Stimulated activated CD4-positive, alpha-beta T cell treated with anti-CD3 and anti-CD28 coated beads, Interleukin-1b, Interleukin-23, amount 100 ng/mL, for 1 hour (primary cell): Measurements from ENCODE around the gene NEK5.
"Not testable (repeated sequence)": the region's sequence is repeated elsewhere in the genome, so short reads cannot be mapped to it uniquely, and the experiment has no call there.

Source experiments
- DNase-seq, 2 donors: peaks; one replicate each; pipeline ENCODE4 v3.0.0-alpha.2; 2020; ENCODE audit warnings: low read depth in 2 of 2

The NEK5 gene

DNA sequence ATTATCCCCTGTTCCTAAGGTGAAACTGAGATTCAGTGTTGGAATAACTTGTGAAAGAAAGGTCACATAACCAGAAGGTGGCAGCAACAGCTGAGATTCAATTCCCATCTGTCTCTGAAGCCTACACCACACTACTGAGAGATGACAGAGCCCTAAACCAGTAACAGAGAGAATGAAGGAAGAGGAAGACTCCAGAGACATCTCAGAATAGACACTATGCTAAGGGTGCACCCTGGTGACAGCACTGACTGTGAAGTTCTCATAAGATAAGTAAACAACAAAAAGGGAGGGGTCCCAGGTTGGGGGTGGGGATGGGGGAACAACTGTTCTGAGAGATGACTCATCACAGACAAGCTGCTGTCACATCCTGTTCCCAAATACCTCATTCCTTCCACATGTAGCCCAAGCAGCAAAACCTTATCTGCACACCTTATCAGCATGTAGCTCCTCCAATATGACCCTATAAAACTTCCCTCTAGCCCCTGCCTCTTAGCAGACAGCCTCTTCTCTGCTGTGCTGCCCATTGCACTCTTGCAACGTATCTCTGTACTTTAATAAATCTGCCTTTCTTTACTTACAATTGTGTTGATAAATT is 57.8 kb downstream of the NEK5 start:
- DNase-seq: no peak

DNA sequence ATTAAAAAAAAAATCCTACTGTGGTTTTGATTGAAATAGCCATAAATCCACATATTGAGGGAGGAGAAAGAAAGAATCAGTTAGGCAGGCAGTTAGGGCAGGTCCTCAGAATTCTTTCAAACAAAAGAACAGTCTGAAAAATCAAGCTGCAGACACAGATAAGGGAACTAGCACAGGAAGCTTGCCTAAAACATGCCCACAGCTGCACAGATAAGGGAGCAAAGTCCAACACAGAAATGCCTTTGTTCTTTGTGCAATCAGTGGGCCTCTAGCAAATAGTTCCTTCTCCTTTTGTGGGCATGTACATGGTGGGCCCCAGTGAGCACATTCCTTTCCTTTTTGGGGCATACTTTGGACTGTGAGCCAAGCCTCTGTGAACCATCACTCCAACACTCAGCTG is 61.6 kb downstream of the NEK5 start:
- no peak for DNase-seq

- DNase-seq: no peak
Measured at GRCh38 chr13:52061587-52061986, 67.3 kb downstream of the NEK5 start.

GRCh38 chr13:52061064-52061463 is 67.8 kb downstream of the NEK5 start:
- not testable (repeated sequence) for DNase-seq

DNA sequence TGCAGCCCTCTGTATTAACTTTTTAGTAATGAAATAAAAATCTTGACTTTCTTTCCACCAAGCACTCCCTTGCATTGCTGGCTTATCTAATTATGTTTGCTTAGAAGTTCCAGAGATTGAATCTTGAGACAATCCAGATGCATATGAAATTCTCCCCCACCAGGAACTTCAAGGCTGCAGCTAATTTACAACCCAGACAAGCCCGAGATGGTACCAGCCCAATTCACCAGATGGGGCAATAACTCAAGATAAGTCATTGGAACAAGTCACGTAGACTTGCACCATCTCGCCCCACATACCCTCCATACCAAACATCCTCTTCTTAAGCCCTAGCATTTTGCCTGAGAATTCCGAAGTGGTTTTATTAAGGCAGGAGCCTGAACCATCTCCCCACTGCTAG is 75.4 kb downstream of the NEK5 start:
- no peak for DNase-seq

DNA sequence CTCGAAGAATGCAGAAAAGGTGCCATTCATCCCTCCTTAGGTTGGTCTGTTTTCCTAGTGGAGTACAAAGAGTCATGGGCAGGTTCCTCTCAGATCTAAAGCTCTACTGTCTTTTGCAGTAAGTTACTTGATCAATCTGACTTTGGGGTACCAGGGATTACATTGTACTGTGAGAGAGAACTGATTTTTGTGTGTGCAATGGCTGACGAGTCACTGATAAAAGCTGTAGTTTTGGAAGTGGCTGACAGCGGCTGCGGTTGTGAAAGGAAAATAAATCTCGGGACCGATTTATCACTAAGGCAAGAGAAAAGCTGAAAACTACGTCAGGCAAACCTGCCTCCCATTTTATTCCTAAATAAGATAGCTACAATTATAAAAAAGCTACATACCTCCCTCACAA is 77.5 kb downstream of the NEK5 start:
- no peak for DNase-seq

DNA sequence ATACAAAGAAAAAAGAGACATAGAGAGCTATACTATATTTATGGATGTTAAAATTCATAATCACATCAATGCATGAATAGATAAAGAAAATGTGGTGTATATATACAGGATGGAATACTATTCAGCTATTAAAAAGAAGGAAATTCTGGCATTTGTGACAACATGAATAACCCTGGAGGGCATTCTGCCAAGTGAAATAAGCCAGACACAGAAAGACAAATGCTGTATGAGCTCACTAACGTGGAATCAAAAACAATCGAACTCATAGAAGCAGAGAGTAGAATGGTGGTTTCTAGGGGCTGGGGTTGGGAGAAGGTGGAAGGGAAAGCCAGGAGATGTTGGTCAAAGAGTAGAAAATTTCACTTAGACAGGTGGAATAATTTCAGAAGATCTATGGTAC is 80.4 kb downstream of the NEK5 start:
- DNase-seq: no peak

GRCh38 chr13:52047463-52047862 is 81.4 kb downstream of the NEK5 start:
- DNase-seq: no peak

GRCh38 chr13:52043675-52044074 is 85.2 kb downstream of the NEK5 start:
- DNase-seq: no peak

DNA sequence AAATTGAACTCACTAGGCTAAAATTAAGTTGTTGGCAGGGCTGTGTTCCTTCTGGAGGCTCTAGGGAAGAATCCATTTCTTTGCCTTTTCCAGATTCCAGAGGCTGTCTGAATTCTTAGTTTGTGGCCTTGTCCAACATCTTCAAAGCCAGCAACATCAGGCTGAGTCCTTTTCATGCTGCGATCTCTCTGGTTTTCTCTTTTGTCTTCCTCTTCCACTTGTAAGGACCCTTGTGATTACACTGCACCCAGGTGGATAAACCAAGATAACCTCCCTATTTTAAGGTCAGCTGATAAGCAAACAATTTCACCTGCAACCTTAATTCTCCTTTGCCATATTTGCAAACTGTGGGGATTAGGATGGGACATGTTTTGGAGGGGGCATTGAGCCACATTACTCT is 92.8 kb downstream of the NEK5 start:
- no peak for DNase-seq

GRCh38 chr13:52034616-52035226 is 94.2 kb downstream of the NEK5 start:
- no peak for DNase-seq

DNA sequence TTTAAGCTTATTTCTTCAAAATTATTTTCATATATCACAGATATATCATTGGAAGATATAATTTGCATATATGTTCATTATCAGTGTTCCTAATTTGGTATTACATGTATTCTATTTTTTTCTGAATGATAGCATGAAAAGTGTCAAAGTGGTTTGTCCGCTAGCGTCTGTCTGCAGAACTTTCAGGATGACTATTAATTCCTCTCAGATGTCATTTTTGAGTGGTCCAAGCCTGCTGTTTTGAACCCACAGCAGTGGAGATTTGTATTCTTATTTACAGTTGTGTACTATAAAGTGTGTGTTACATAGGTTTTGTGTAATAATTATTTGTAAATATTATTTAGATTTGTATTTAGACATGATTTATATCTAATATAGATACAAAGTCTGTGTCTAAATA is 95.8 kb downstream of the NEK5 start:
- no peak for DNase-seq

- not testable (repeated sequence) for DNase-seq
Measured at GRCh38 chr13:52030401-52030800, 98.5 kb downstream of the NEK5 start.

DNA sequence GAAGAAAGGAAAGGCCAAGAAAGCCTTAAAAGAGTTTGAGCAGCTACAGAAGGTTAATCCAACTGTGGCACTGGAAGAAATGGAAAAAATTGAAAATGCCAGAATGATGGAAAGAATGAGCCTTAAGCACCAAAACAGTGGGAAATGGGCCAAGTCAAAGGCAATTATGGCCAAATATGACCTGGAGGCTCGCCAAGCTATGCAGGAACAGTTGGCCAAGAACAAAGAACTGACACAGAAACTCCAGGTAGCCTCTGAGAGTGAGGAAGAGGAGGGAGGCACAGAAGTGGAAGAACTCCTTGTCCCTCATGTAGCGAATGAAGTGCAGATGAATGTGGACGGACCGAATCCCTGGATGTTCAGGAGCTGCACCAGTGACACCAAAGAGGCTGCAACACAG is 99.3 kb downstream of the NEK5 start:
- no peak for DNase-seq

DNA sequence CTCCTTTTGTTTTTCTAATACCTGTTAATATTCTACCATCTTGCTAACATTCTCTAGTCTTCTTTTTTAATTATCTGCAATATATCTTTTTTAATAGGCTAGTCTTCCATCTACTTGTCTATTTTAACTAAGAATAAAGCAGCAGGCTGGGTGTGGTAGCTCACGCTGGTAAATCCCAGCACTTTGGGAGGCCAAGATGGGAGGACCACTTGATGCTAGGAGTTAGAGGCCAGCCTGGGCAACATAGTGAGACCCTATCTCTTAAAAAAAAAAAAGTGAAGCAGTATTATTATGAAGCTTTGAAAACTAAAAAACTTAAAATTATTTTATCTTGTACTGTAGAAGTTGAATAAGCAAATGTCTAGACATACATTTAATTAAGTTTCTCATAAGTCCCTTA is 101.0 kb downstream of the NEK5 start:
- DNase-seq: no peak

DNA sequence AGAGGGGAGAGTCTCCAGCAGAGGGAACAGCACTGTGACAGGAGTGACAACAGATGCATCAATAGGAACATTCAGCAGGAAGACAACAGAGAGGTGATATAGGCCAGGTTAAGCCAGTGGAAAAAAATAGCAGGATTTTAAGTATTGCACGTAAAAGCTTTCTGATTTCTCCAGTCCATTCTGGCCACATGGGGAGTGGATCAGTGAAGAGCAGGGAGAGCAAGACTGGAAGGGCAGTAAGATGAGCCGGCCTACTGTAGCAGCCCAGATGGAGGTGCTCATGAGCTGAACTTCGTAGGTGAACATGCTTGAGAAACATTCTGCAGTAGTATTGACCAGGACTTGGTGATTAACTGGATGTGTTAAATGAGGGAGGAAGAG is 102.6 kb downstream of the NEK5 start:
- no peak for DNase-seq

DNA sequence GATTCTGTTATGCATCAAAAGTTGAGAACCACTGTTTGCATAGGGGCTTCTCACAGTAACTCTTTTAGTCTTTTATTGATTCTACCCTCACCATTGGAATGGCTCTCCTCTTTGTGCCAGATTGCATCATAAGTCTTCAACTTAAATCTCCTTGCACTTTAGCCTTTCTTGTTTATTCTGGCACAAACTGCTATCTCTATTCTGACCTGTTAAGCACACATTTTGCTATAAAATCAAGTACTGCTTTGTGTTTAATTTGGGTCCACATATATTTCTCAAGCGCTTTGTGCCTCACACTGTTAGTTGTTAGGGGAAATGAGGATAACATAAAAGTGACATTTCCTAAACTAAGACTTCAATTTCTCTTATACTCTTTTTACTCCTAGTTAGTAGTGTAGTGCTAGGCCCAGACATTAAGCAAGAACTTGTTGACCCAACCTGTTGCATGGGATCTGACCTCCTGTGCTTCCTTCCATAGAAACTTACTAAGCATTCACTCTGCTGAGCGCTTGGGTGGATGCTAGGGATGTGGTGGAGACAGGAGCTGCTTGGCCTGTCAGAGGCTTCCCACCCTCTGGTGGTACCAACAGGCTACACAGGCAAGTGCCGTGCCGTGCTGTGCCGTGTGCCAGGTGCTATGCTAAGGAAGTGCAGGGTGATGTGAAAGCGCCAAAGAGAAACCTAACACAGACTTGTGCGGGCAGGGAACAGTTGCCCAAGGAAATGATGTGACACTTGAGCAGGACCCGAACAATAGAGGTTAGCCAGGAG is 103.2 kb downstream of the NEK5 start:
- no peak for DNase-seq

DNA sequence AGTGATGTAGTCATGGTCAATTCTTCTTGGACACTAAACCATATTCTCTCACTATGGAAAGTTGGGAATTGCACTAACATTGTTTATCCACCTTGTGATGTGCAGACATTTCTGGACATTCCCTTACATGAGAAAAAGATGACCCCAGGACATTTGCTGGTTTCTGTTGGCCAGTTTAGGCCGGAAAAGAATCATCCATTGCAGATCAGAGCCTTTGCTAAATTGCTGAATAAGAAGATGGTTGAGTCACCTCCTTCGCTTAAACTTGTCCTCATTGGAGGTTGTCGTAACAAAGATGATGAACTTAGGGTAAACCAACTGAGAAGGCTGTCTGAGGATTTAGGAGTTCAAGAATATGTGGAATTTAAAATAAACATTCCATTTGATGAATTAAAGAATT is 104.4 kb downstream of the NEK5 start, which contains the start of gene UTP14C:
UTP14C (plus strand) TSS at position 211 of the 400 bp plus-strand sequence. CDS start 4,114 bp downstream, outside the sequence.
- no peak for DNase-seq

- DNase-seq: no peak
Measured at GRCh38 chr13:52022356-52022755, 106.5 kb downstream of the NEK5 start.

DNA sequence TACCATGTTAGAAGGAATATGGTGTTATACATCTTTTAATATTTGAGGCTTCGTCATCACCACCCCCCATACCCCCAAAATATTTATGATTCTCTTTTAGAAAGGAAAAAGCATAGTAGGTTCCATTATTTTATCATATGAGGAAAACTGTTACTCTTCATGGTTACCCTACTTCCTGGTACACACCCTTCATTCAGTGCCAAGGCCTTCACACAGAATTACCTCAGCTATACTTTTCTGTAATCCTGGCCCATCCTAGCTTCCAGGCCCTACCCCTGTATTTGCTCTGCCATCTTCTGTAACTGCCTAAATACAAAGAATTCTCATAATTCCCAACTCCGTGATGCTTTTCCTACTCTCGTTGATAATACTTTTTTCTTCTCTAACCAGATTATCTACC is 108.7 kb downstream of the NEK5 start:
- DNase-seq: no peak

DNA sequence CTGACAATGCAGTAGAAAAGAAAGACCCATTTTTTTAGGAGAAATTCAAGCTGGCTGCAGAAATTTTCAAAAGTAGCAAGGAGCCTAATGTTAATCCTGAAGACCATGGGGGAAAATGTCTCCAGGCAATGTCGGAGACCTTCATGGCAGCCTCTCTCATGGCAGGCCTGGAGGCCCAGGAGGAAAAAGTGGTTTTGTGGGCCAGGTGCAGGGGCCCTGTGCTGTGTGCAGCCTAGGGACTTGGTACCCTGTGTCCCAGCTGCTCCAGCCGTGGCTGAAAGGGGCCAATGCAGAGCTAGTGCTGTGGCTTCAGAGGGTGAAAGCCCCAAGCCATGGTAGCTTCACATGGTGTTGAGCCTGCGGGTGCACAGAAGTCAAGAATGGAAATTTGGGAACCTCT is 112.6 kb downstream of the NEK5 start:
- no peak for DNase-seq

GRCh38 chr13:52012512-52012836 is 116.4 kb downstream of the NEK5 start:
- no peak for DNase-seq
